HG02970 (cell line): Measurements from ENCODE around the gene ARRB1.
"Not testable (repeated sequence)": the region's sequence is repeated elsewhere in the genome, so short reads cannot be mapped to it uniquely, and the experiment has no call there.

Source experiments
- ATAC-seq: cut with Tn5 transposase; IDR thresholded peaks from one replicate; pipeline ENCODE4 v1.9.1; 2021; ENCODE audit warnings: mild to moderate bottlenecking, moderate library complexity, moderate number of reproducible peaks; ENCODE audit not compliant: unreplicated experiment, low FRiP score

Gene ARRB1

GRCh38 chr11:75371949-75372876, 20.8 kb upstream of the ARRB1 start:
- ATAC-seq: no peak

- no peak for ATAC-seq
Measured at GRCh38 chr11:75369560-75370255, 18.2 kb upstream of the ARRB1 start.

- not testable (repeated sequence) for ATAC-seq
Measured at GRCh38 chr11:75366826-75367225, 15.4 kb upstream of the ARRB1 start.

- no peak for ATAC-seq
Measured at GRCh38 chr11:75365711-75366181, 14.3 kb upstream of the ARRB1 start.

GRCh38 chr11:75362285-75362684, 10.8 kb upstream of the ARRB1 start:
- not testable (repeated sequence) for ATAC-seq

GRCh38 chr11:75356613-75357012, 5.2 kb upstream of the ARRB1 start:
- ATAC-seq: no peak

GRCh38 chr11:75355051-75355450, 3.6 kb upstream of the ARRB1 start:
- ATAC-seq: no peak

GRCh38 chr11:75352588-75353206, 1.2 kb upstream of the ARRB1 start:
- no peak for ATAC-seq

- no peak for ATAC-seq
Measured at GRCh38 chr11:75351791-75352587, 528 bp upstream of the ARRB1 start.

GRCh38 chr11:75350743-75351540, 519 bp downstream of the ARRB1 start:
- no peak for ATAC-seq

GRCh38 chr11:75350122-75350742, 1.2 kb downstream of the ARRB1 start:
- no peak for ATAC-seq

GRCh38 chr11:75349521-75350116, 1.8 kb downstream of the ARRB1 start:
- no peak for ATAC-seq

- no peak for ATAC-seq
Measured at GRCh38 chr11:75347781-75348566, 3.5 kb downstream of the ARRB1 start.

GRCh38 chr11:75346912-75347647, 4.4 kb downstream of the ARRB1 start:
- ATAC-seq: no peak

GRCh38 chr11:75346296-75346695, 5.2 kb downstream of the ARRB1 start:
- ATAC-seq: no peak

- ATAC-seq: no peak
Measured at GRCh38 chr11:75345455-75346160, 5.9 kb downstream of the ARRB1 start.
